Fibroblast of peridontal ligament (primary cell): ENCODE measurements around the gene MYH14.
A peak's percentile ranks its signal among the peaks of the same experiment; 100 is the strongest.

Source experiments
- DNase-seq: peaks from one replicate; pipeline ENCODE4 v3.0.0-alpha.2; 2010; ENCODE audit errors: extremely low read depth

MYH14 gene

DNA sequence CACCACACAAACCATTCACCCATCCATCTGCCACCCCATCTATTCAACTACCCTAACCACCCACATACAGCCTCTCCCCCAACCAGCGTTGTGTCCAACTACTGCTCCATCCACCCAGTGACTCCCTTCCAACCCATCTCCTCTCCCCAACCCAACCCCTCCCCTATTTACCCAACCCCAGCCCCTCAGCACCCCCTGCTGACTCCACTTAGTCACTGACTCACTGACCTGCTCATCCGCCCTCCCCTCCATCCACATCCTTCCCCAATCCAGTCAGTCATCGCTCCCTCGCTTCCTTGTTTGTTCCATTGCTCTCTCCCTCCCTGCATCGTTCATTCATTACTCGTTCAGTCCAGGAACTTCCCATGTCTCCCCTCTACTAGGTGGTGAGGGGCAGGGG is 86.6 kb downstream of the MYH14 start:
- DNase-seq = no peak

DNA sequence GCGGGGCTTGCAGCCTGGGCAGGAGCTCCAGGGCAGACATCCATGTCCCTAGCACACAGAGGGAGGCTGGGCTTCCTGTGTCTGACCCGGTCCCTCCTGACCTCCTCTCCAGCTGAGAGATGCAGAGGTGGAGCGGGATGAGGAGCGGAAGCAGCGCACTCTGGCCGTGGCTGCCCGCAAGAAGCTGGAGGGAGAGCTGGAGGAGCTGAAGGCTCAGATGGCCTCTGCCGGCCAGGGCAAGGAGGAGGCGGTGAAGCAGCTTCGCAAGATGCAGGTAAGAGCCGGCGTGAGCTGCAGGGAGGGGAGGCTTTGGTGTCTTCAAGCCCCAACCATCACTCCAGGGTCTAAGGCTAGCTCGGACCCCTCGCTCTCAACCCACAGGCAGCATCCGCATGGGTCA is 87.4 kb downstream of the MYH14 start:
- no peak for DNase-seq

DNA sequence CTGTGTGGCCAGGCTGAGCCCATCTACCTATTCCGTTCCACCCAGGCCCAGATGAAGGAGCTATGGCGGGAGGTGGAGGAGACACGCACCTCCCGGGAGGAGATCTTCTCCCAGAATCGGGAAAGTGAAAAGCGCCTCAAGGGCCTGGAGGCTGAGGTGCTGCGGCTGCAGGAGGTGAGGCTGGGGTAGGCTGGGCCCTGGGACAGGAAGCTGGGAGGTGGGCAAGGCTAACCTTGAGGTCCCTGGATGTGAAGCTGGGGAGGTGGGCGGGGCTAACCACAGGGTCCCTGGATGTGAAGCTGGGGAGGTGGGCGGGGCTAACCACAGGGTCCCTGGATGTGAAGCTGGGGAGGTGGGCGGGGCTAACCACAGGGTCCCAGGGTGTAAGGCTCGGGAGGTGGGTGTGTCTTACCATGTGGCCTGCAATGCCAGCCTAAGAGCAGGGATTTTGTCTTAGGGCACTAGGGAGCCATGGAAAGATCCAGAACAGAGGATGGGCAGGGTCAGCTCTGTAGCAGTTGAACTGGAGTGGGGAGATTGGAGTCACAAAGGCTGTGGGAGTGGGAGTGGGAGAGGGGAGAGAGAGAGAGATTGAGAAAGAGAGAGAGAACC is 88.9 kb downstream of the MYH14 start:
- no peak for DNase-seq

DNA sequence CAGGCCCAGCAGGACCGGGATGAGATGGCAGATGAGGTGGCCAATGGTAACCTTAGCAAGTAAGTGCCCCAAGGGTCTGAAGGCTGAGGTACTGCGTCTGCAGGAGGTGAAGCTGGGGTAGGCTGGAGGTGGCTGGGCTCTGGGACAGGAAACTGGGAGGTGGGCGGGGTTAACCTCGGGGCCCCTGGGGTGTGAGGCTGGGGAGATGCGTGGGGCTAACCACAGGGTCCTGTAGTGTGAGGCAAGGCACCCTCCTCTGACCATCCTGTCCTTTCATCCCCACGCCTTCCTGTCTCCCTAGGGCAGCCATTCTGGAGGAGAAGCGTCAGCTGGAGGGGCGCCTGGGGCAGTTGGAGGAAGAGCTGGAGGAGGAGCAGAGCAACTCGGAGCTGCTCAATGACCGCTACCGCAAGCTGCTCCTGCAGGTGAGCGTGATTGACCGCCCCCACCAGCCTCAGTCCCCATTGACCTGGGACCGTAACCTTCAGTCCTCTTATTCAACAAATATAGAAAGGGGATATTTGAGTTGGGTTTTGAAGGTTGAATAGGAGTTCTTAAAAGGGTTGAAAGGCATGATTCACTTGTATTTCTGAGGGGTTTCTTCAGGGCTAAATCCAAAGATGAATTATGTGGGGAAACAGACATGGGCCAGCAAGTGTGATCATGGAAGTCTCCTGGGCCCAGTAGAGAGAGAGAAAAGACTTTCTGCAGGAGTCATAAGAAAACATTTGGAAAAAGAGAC is 90.0 kb downstream of the MYH14 start:
- DNase-seq = no peak

DNA sequence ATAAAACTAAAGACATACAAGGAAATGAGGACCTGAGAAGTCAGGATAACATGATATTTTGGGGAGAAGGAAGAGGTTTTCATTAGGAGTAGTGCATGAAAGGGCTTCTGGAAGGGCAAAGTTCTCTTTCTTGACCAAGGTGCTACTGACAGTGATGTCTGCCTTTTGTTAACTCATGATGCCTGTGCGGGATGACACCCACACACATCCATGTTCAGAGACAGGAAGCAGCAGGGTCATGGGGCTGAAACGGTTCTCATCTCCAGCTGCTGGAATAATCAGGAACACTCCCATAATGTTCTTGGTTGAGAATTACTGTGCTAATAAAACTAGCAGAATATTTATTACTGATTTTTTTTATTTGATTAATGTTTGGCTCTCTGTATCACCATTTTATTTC is 96.6 kb downstream of the MYH14 start:
- no peak for DNase-seq

DNA sequence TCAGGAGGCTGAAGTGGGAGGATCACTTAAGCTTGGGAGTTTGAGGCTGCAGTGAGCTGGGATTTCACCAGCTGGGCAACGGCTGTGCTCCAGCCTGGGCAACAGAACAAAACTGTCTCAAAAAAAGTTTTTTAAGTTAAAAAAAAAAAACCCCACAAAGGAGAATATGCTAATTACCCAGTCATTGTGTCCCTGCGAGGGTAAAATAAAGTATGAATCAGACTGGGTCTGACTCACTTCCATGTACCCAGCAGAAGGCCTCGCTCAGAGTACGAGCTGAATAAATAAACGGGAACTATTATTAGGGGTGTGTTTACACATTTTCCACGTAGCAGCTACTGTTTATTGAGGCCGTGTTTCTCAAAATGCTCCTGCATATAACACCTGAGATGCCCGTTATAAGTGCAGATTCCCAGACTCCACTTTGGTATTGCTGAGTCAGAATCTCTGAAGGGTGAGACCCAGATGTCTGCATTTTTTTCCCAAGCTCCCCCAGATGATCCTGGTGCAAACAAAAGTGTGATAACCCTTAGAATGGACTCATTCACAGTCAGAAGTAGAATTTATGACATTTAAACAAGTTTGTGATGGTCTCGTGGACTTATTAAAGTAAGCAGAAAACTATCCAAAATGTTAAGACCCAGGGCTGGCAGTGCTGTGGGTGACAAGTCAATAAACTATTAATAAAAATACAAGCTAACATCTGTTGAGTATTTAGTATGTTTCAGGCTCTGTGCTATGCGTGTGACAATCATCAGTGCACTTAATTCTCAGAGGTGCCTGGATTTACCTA is 97.6 kb downstream of the MYH14 start:
- peak; percentile 7 for DNase-seq

DNA sequence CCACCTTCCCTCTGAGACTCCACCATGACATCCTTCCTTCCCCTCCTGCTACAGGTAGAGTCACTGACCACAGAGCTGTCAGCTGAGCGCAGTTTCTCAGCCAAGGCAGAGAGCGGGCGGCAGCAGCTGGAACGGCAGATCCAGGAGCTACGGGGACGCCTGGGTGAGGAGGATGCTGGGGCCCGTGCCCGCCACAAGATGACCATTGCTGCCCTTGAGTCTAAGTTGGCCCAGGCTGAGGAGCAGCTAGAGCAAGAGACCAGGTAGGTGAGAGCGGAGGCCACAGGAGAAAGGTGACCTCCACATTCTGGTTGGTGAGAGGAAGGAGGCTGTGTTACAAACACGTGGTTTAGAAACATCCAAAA is 98.2 kb downstream of the MYH14 start:
- DNase-seq = no peak

DNA sequence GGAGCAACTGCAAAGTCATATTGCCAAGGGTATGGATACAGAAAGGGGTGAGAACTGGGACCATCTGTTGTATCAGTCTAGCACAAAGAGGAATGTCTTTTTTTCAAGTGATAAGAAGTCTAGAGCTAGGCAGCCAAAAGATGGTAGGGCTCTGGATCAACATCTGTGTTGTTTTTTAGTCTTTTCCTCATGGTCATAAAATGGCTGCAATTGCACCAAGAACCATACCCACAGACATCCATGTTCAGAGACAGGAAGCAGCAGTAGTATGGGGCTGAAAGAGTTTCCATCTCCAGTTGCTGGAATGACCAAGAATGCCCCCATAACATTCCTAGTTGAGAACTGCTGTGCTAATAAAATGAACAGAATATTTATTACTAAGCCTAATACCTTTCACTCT is 100.1 kb downstream of the MYH14 start:
- DNase-seq = no peak

DNA sequence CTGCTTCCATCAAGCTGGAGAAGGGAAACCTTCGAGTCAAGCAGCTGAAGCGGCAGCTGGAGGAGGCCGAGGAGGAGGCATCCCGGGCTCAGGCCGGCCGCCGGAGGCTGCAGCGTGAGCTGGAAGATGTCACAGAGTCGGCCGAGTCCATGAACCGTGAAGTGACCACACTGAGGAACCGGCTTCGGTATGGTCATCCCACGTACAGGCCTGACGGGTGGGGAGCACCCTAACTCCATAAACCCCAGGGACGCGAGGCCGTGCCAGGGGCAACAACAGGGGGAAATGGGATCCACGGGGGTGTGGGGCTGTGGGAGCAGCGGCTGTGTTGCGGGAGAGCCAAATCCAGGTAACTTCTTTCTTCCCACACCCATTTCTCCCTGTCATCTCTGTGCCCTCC is 105.6 kb downstream of the MYH14 start:
- DNase-seq = no peak

DNA sequence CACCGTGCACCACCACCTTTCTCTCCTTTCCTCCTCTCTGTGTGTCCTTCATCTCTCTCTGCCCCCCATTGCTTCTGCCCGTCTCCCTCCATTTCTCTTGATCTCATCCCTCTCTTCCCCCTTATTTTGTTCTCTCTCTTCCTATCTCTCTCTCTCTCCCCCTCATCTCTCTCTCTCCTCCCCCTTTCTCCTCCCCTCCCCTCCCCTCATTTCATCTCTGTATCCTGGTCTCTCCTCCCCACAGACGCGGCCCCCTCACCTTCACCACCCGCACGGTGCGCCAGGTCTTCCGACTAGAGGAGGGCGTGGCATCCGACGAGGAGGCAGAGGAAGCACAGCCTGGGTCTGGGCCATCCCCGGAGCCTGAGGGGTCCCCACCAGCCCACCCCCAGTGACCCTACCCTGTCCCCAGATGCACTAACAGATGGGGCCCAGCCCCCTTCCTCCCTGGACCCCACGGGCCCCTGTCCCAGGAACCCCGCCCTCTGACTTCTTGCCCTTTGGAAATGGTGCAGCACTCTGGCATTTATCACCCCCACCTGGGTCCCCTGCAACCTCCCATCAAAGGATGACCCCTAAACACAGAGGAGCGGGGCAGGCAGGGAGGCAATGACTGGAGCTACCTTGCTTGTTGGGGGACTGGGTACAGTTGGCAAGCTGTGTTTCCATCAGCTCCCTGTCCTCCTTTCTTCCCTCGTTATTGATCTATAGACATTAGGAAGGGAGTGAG is 106.1 kb downstream of the MYH14 start:
- DNase-seq = no peak

DNA sequence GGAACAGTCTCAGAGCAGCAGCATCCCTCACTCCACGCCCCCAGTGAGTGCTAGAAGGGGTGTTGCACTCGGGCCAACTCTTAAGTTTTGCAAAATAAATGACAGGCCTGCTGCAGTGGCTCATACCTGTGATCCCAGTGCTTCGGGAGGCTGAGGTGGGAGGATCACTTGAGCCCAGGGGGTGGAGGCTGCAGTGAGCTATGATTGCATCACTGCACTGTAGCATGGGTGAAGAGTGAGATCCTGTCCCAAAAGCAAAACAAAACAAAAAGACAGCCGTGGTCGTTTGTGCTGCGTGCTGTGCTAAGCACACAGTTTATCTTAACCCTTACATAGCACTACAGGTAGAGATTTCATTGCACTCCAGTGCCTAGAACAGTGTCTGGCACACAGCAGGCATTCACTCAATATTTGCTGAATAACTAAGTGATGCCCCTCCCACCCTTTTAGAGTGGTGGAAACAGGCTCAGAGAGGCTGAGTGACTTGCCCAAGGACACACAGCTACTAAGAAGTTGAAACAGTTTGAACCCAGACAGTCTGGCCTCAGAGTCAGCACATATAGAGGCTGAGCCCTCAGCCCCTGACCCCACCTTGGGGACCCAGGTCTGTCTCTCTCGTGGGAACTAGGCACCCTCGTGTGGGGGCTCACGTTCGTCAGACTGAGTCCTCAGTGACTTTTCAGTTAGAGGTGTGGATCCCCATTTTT is 107.5 kb downstream of the MYH14 start:
- no peak for DNase-seq

DNA sequence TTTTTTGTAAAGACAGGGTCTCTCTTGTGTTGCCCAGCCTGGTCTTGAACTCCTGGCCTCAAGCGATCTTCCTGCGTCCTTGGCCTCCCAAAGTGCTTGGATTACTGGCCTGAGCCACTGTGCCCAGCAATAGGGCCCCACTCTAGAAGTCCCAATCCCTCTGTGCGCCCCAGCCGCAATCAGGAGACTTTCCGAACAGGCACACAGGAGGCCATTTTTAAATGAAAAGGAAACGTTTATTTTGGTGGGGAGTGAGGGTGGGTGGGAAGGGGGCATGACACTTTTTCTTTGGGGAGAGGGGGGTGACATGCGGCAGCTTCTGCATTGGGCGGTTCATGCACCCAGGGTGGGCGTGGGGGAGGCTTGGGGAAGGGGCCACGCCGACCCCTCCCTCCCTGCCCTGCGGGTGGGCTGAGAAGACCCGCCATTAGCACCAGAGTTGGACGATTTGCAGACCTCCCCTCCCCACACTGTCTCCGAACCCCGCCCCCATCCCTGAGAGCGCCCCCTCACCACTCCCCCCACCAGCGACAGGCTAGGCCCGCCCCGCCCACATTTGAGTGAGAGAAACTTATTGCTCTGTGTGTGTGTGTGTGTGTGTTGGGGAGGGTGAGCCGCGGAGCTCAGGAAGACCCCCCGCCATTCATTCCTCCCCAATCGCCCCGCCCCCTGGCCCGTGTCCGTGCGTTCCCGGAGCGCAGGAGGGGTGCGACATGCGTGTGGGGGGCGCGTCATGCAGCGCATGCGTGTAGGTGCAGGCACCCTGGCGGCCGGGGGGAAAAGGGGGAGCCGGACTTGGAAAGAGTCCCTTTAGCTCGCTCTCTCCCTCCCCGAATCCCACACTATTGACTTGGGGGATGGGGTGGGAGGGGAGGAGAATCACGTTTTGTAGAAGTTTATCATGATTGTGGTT is 108.6 kb downstream of the MYH14 start:
- DNase-seq = no peak

DNA sequence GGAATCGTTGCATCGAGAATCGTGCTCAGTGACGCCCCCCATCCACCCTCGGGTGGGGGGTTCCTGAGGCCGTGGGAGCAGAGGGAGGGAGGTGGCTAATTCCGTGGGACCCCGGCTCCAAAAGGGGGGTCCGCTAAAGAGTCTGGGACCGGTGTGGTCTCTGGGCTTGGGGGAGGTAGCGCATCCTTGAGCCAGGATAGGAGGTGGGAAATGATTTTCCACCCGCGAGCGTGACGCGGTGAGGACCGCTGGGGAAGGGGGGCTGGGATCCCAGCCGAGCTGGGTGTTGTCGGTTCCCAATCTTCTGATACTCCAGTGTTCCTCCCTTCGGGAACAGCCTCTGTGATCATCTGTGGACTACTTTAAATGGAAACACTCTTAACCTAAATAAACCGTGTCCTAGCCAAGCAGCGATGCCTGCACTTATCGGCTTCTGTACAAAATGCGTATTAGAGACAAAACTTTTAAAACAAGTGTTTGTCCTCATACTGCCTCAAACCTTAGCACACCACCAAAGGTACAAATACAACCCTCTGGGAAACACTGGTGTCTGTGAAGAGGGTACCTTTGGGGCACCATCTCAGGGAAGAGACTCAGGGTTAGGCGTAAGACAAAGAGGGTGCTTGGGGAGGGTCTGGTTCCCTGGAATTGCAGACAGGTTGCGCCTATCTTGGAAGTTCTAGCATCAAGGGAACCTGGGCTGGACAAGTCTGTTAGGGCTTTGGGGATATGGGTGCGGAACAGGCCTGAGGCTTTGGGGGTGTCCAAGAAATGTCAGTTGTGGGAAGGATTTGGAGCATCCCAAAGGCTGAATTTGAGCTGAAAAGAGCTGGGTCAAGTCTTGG is 109.8 kb downstream of the MYH14 start:
- no peak for DNase-seq

DNA sequence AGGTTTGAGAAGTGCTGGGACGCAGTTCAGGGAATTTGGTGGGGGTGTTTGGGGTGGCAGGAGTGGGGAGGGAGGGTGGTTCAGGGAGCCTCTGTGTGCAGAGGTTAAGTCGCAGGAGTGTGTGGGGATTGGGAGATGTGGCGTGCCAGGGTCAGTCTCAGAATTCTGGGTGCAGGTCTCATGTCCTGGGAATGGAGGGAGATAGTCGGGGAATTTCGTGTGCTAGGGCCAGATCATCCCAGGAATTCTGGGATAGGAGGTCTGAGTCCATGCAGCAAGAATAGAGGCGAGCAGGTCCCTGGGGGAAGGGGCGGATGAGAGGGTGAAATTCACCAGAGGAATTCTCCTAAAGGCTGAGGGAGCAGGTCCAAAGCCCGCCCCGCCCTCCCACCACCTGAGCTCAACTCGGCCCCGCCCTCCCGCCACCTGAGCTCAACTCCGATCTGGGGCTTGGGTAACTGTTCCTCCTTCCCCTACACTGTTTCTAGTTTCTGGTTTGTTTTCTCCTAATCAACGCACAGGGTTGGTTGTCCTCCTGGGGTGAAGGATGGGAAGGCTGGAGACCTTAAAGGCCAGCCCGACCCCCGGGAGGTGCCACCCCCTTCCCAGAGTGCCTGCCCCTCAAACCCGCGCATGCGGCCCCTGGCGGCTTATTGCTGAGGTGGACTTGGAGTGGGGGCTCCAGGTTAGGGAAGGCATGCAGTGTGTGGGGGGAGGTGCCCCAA is 110.6 kb downstream of the MYH14 start:
- DNase-seq = no peak

DNA sequence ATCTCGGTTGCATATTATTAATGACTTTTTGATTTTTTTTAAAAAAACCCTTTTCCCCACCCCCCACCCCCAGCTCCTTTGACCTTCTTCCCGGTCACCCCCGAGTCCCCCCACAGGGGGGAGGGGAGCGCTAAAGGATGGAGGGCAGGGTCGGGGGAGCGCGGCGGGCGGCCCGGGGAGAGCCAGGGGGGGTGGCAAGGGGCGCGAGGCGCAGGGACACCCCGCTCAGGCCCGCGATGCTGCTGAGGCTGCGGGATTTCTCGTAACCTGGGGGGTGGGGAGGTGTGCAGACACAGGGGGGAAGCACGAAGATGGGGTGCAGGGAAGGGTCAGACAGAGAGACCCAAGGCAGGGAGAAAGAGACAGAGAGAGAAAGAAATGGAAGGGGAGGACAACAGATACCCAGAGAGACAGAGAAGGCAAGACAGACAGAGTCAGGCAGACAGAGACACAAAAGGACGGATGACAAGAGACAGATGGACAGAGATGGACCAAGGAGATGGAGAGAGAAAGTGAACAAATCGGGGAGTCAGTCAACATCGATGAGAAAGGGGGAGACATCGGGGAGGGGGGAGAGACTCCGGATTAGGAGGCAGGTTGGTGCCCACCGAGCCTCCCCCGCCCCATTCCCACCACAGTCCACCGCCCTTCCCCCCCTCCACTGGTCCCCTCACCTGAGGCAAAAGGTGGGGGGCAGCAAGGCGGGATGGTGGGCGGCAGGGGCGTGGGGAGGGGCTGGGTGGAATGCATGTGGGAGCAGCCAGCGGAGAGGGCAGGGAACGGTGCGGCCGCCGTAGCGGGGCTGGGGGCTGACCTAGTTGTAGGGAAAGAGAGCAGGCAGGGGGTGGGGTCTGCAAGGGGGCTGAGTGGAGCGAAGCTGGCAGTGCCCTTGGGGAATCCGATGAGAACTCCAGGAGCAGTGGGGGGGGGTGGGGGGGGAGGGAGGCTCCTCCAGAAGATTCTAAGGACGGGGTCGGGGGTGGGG is 111.6 kb downstream of the MYH14 start:
- no peak for DNase-seq

DNA sequence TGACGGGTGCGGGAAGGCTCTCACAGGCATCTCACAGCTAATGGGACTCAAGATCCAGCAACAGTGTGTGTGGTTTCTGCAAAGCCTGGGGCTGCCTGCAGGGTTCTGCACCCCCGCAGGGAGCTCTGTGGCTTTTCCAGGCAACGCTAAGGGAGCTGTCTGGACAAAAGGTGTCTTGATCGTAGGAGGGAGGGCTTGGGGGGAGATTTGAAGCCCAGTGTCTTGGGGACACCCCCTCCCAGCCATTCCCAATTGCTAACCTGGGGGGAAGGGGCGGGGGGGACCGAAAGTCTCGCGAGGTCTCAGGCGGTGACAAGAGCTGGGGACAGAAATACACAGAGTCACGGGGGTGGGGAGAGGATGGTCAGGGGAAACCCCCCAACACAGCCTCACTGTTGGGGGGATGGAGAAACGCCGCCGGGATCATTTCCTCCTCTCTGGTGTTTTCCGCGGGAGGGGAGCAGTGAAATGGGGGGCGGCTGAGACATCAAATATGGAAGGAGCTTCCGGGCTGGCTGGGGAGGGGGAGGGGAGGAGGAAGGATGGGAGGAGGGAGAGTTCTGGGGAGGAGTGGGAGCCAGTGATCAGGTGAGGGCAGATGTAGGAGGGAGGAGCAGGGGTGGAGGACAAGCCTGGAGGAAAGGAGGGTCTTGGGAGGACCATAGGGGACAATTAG is 112.5 kb downstream of the MYH14 start:
- no peak for DNase-seq

DNA sequence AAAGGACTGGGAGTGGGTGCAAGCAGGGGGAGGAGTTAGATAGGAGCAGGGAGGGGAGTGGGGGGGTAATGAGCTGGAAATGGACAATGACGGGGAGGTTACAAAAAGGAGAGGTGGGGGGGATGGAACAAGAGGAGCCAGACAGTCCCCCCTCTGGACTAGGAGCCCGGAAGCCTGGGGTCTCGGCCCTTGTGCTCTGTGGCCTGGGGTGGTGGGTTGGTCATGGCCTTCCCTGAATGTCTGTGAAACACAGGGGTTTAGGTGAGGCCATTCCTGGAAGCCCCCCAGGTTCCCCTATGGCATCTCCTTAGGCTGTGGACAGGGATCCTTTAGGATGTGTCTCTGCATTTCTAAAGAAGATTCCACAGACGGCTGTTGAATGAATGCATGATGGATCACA is 113.7 kb downstream of the MYH14 start:
- no peak for DNase-seq
